DOHH2 (cell line): Measurements from ENCODE around the gene RIPOR2.

Source experiments
- EZH2phosphoT487 ChIP-seq: fragments of 200-600 bp; sonication (generic); IDR thresholded peaks from 2 replicates; pipeline ENCODE4 v1.6.1; 2017; ENCODE audit warnings: borderline replicate concordance, mild to moderate bottlenecking, antibody characterized with exemption, low read length, moderate library complexity, mixed read lengths
- TF ChIP-seq, protein P1 (sequence below): fragments of 200-600 bp; sonication (generic); IDR thresholded peaks from one replicate; pipeline ENCODE4 v1.5.1; 2014; ENCODE audit warnings: antibody characterized with exemption, mild to moderate bottlenecking, low read depth, low read length; ENCODE audit not compliant: poor library complexity, severe bottlenecking

GRCh38 chr6:24943774-24944173 is 8.0 kb upstream of the RIPOR2 start:
- TF ChIP-seq, protein P1, sequence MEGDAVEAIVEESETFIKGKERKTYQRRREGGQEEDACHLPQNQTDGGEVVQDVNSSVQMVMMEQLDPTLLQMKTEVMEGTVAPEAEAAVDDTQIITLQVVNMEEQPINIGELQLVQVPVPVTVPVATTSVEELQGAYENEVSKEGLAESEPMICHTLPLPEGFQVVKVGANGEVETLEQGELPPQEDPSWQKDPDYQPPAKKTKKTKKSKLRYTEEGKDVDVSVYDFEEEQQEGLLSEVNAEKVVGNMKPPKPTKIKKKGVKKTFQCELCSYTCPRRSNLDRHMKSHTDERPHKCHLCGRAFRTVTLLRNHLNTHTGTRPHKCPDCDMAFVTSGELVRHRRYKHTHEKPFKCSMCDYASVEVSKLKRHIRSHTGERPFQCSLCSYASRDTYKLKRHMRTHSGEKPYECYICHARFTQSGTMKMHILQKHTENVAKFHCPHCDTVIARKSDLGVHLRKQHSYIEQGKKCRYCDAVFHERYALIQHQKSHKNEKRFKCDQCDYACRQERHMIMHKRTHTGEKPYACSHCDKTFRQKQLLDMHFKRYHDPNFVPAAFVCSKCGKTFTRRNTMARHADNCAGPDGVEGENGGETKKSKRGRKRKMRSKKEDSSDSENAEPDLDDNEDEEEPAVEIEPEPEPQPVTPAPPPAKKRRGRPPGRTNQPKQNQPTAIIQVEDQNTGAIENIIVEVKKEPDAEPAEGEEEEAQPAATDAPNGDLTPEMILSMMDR, result no peak
- TF ChIP-seq EZH2phosphoT487, result no peak
